Prostate gland (tissue), 2 donors: ENCODE measurements around the gene VAPB.

Source experiments
- CTCF ChIP-seq, 4 experiments: fragments of 200-600 bp in 2 of 4; fragments of 450-650 bp in 2 of 4; sonication (generic) in 2 of 4; IDR thresholded peaks; 1 replicate in 3 of 4; 2 replicates in 1 of 4; pipeline ENCODE4 v1.5.1; 2016 to 2019; ENCODE audit warnings: antibody characterized with exemption in 4 of 4, mild to moderate bottlenecking in 2 of 4, moderate library complexity in 2 of 4
- POLR2AphosphoS5 ChIP-seq: sonication (generic); formaldehyde crosslinking; IDR thresholded peaks from one replicate; pipeline ENCODE4 v1.6.1; 2017; ENCODE audit warnings: antibody characterized with exemption

GRCh38 chr20:58408603-58409246, 19.7 kb downstream of the VAPB start:
- TF ChIP-seq CTCF (IDR thresholded peaks at IDR 0.05) (no peak), POLR2AphosphoS5 (no peak)
